NCI-H226 (cell line): ENCODE results near the gene MAGI2.

ENCODE experiments used
- DNase-seq: peaks from one replicate; pipeline ENCODE4 v3.0.0-alpha.2; 2015

The MAGI2 gene

DNA sequence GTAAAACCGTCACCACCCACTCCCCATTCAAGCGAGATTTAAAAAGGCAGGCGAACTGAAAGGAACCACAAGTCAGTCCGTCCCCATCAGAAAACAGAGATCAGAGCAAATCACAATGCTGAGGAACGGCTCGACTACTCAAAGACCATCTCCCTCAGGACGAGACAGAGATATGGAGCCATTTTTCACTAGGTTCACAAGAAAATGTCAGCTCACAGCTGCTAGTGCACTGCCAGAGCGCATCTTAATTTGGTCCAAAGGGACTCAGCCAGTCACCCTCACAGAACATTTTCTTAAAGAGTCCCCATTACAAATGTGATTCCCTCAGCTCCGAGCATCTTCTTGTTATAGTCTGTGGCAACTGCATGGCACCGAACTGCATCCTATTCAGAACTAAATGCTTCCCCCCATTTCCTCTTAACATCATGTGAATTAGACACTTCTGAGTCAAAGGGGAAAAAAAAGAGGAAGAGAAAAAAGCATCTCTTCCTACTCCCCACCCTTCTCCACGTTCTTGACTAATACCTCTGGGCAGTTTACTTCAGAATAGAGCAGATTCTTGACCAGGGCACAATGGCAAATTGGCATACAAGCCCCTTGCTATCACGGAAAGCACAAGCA lies 683.9 kb downstream of the MAGI2 start:
- DNase-seq, result no peak

DNA sequence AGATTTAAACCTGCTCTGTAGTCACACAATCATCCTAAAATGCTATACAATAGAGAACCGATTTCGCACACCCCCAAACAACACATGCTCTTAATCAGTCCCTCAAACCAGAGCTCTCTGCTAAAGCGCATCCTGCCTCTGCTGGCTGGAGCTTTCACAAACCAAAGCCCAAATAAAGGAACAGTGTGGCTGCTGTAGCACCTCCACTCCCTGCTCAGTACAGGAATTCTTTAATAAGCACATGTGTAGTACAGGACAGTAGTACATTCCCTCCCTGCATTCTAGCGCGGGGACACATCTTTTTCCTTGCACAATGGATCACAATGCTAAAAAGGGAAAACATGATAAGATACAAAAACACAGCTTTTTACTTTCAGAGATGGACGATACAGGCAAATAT lies 684.6 kb downstream of the MAGI2 start:
- DNase-seq, result no peak

DNA sequence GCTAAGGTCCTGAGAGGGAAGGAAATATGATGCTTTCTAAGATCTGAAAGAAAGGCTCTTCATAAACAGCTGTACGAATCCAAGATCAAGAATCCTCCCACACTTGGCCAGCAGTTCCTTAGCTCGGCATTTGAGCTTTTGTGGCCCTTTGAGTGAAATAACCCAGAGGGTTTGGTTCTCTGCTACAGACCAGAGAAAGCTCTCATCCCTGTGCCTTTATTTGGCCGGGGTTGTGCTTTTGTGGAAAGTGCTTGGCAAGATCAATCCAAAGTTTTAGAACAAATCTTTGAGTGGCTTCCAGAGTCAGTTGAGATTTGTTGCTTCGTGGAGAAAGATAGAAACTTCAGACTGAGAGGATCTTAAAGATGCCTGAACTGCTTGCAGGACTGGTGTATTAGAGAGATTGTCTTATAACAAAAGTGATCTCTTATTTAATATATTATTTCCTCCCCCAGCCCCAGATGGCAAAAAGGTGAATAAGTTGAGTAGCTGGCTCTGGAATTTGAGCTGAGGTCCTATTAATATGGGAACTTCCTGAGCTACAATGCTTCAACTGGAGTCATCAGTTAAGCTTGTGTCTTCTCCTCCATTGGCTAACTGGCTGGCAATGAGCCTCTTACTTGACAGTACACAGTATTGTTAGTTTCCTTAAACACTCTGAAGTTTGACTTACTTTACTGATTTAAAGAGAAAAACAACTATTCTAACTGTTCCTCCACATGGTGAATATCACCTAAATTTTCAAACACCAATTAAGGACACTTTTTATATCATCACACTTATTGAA lies 687.3 kb downstream of the MAGI2 start:
- DNase-seq, result no peak

DNA sequence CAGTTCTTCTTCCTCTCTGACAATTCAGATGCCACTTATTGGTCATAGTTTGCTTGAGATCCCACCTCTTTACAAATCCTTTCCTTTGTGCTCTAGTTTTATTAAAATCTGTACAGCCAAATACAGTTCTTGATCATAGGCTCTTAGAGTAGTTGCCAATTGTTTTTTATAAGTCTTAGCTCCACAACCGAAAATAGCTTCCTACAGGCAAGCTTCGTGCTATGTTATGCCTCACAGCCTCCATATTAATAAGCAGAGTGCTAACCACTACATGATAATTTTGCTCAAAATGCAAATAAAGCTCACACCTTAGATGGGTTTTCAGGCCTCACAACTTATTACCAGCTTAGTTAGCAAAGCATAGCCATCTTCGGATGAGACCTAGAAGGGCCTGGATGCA lies 688.9 kb downstream of the MAGI2 start:
- DNase-seq, result no peak

DNA sequence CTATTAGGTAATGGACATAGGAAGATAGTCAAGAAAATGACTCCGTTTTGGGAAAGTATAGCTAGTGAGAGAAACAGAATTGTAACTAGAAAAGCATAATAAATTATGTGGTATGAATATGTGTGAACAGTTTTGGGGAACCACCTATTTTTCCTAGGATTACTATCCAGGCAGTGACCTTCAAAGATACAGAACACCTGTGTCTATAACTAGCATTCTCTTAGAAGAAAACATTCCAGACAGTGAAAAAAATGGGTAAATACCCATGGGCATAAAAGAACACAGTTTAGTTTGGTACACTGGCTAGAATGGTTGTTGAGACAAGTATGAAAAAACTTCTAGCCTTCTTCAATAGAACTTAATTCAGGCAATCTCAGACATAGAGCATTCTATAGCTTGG lies 690.8 kb downstream of the MAGI2 start:
- DNase-seq, result no peak

DNA sequence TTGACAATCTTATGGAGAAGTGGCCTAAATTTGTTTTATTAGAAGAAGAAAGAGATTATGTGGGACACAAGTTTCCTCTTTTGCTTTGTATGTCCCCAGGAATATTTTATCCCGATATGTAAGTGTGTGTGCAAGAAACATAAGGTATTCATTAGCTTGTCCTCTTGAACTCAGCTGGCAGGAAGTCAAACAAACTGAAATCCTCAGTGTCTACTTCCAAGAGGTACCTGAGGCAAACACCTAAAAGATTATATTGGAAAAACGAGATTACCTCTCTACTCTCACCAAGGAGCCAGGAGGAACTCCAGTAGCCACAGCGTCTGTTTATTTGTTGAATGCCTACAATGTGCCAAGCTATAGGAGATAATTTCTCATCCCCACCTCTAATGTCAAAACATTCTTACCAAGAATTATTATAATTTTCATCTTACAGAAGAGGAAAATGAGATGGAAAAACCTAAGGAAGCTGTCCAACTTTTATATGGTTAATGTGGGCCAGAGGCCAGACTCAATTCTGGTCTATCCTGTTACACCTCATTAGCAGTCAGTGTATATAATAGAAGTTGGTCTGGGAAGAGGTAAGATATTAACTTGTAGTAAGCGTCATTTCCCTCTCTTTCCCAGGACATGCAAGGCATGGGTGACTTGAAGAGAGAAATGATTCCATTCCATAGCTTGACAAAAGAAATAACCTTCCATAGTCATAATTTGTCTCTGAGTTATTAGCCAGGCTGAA lies 692.7 kb downstream of the MAGI2 start:
- no peak for DNase-seq

DNA sequence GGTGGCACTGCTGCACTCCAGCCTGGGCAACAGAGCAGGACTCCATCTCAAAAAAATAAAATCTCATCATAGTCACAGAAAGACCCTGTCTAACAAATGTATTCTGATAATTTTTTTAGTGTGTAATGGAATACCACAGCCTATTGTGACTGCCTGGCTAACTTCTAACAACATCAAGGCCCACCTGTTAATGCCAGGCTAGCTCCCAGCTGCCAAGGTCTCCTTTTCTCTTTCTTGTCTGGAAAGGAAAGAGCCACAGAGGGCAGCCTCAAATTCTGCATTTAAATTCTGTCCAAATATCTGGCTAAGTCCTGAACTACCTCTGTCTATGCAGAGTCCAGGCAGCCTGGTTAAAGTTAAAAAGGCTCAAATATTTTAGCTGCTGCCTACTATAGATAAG lies 700.9 kb downstream of the MAGI2 start:
- no peak for DNase-seq

DNA sequence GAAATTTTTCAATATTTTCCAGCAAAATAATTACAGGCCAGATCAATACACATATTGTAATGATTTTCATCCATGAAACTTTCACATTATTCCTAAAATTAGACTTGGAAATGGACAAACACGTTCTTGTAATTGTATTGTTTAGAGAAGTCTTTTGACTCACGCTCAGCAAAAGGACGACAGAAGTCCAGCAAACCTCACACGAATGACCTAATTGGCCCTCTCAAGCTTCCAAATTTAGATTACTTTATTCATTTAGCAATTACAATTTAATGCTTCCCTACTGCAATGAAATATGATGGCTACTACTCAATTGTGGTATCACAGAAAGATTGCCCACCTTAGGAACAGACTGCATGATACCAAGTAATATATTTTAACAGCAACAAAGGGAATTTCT lies 702.2 kb downstream of the MAGI2 start:
- no peak for DNase-seq

DNA sequence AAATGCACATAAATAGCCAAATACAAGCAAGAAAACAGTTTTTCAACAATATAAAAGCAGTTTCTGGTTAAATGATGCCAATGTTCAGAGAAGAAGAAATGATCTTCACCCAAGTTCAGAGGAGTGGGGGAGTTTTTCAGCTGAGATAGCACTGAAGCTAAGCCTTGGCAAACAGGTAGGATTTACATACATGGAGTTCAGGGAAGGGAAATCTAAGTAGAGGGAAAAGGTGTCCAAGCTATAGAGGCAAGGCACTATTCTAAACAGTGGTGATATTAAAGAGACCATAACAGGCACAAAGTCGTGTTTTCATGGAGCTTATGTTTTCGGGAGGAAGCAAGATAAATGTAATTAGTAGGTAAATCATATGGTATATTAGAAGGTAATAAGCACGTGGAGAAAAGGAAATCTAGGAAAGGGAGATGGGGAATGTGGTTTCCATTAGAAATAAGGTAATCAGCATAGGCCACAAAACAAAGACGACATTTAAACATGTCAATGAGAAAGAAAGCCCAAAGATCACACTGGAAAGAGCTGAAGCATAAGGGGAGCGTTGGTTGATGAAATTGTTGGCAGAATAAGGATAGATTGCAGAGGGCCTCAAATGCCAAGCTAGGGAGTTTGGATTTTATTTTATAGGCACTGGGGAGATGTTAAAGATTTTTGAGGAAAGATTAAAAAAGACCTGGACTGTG lies 704.3 kb downstream of the MAGI2 start:
- no peak for DNase-seq

DNA sequence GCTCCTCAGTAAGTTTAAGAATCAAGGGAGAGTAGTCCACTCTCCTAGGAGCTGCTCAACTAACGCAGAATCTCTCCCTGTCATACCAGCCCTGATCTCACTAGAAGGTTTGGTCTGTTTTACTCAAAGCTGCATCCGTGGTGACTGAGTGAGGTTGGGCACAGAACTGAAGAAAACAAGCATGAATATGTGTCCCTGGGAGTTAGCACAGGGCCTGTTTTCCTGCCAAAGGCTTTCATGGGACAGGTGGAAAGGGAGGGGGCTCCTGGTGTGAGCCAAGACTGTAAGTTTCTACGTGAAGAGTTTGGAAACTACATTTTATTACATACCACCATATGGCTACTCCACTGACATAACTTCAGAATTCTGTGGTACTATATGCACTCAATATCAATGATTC lies 705.9 kb downstream of the MAGI2 start:
- DNase-seq, result no peak

DNA sequence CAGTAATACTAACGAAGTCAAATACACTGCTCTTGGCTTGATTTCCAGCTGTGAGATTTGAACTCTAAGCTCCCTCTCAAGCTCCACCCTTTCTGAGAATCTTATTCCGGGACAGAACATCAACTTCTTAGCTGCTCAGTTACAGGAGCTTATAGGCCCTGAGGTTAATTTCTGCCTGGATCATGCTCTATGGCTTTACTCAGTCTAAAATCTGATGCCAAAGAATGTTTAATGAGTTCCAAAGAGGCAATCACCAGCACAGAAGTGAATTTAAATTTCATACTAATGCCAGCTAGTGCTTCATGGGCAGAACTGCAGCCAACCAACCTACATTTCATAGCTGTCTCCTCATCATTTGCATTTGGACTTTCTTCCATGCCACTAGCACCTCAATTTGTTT lies 707.2 kb downstream of the MAGI2 start:
- no peak for DNase-seq

DNA sequence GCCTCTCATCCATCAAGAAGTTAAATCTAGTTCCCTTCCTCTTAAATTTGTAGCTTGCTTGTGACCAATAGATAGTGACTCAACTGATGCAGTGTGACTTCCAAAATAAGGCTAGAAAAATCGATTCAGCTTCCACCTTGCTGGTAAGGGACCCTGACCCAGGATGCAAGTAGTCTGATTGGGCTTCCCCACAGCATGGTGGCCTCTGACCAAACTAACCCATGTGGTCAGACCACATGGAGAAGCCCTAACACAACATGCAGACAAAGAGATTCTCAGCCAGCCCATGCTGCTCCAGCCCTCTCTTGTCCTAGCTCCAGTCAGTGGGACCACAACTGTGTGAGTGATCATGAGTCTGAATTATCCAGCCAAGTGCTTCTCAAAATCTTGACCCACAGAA lies 710.8 kb downstream of the MAGI2 start:
- no peak for DNase-seq

DNA sequence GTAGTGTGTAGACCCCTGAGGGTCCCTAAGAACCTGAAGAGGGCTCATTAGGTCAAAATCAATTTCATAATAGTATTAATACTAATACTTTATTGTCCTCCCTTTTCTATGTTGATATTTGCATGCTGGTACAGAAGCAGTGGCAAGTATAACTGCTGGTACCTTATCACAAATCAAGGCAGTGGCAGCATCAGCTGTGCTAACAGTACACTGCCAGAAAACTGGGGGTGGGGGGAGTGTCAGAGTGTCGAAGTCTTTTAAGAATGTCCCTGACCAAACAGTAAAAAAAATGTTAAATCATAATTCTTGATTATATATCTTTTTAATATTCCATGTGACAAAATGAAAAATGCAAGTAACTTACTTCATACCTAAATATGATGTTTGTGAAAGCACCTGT lies 716.9 kb downstream of the MAGI2 start:
- no peak for DNase-seq

DNA sequence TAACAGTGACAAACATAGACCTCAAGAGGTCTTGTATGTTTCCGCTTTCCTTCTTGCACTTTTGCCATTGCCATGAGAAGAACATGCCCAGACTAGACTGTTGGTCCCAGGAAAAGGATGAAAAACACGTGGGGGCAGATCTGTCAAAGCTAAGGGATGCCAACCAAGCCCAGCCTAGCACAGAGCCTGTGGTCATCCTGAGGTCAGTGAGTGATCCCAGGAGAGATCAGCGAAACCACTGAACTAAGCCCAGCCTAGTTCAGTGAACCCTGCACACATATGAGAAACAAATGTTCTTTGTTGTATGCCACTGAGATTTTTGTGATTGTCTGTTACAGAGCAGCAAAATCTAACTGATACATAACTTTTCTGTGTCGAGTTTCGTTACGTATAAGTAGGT lies 718.8 kb downstream of the MAGI2 start:
- DNase-seq, result no peak

DNA sequence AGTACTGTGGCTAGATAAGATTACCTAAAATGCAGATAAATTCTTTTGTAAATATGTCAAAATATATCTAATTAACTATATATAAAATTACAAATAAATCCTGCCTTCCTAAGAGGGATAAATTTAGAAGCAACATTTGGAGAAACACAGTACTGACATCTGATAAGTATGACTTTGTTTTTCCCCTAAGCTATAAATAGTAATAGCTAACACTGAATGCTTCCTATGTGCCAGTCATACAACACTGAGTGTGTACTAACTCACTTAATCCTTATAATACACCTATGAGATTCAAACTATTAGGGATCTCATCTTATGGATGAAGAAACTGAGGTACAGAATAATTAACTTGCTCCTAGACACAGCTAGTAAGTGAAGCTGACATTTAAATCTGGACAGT lies 733.4 kb downstream of the MAGI2 start:
- DNase-seq, result no peak

DNA sequence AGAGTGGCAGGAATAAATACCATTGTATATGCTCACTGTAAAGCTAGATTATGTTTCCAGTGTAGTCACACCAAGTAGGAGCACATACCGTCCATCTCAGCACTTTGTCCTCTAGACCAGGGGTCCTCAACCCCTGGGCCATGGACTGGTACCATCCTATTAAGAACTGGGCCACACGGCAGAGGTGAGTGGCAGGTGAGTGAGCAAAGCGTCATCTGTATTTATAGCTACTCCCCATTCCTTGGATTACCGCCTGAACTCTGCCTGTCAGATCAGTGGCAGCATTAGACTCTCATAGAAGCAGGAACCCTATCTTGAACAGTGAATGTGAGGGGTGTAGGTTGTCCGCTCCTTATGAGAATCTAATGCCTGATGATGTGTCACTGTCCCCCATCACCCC lies 735.3 kb downstream of the MAGI2 start:
- no peak for DNase-seq

DNA sequence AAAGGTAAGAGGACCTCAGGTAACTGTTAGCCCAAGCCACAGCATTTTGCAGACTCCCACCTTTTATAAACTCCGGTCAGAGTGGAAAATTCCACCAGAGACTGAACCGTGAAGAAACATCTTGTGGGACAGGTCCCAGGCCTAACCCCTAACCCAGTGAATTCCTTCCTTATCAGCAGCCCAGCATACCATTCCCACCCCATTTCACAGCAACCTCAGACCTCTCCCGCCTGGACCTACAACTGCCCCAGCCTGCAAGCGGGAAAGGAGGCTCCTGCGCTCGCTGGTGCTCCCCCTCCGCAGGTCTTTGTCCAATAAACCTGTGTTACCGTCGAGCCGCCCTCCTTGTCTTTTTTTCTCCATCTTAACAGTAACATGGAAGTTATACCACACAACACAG lies 736.6 kb downstream of the MAGI2 start:
- no peak for DNase-seq

DNA sequence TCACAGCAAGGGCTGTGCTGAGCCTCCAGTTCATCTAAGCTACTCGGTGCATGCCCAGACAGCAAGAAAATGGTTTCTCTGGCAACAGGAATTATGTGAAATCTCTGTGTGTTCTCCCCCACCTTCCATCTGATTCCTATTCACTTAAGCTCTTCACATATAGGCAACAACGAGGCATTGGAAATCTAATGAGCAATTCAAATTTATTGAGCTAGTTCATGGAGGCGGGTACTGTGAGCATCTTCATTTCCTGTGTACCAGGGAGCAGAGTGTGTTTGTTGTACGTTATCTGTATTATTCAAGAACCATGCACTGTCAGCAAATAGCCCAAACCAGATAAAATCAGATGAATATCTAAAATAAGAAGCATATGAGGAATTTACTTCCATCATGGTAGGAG lies 739.1 kb downstream of the MAGI2 start:
- no peak for DNase-seq

DNA sequence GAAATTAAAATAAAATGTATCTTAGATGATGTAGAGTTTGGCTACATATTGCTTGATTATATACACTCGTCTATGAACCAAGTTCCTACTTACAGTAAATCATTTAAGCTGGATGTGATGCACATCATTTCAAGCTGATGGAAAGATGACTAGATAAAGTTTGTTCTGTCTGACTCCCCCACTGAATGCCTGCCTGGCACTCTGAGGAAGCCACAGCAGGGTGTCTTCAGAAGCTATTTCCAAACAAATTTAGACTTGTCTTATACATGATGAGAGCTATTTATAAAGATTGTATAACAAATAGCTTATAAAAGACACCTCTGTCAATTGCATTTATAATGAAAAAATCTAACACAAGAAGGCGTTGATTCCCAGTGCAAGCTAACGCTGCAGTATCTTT lies 741.4 kb downstream of the MAGI2 start:
- DNase-seq, result no peak

DNA sequence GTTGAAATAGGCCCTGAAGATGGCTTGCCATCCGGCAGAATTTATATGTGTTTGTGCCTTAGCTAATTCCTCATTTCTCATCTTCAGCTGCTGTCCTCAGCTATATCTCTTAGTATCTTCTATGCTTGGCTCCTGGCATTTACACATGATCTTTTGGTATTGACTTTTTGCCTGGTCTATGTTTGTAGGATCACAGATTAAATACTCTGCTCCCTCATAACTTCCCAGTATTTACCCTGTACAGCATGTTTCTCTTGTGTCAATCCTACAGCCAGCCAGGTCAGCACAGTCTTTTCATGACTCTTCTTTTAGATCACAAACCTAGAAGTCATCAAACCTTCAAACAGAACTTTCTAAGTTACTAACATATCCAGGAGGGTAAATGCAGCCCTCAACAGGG lies 743.8 kb downstream of the MAGI2 start:
- DNase-seq, result no peak

DNA sequence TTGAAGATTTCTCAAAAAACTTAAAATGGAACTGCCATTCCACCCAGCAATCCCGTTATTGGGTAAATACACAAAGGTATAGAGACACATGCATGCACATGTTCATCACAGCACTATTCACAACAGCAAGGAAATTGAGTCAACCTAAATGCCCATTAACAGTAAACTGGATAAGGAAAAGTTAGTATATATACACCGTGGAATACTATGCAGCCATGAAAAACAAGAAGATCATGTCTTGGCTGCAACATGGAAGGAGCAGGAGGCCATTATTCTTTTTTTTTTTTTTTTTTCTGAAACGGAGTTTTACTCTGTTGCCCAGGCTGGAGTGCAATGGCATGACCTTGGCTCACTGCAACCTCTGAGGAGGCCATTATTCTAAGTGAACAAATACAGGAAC lies 749.0 kb downstream of the MAGI2 start:
- DNase-seq, result no peak

DNA sequence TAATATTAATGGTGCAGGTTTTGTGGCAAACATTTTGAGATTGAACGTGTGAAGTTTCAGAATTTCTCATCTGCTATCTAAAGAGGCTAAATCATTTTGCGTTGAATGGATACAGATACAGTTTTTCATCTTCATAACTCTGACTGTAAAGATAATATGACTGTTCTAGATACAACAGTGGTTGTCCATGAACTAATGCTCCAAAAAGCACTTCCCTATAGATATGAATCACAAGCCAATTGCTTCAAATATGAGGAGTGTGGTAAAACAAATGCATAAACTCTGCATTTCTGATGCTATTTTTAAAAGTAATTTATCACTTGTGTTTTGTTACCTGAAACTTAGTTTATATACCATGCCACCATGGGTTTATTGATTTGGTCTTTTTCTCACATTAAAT lies 750.1 kb downstream of the MAGI2 start:
- DNase-seq, result no peak

DNA sequence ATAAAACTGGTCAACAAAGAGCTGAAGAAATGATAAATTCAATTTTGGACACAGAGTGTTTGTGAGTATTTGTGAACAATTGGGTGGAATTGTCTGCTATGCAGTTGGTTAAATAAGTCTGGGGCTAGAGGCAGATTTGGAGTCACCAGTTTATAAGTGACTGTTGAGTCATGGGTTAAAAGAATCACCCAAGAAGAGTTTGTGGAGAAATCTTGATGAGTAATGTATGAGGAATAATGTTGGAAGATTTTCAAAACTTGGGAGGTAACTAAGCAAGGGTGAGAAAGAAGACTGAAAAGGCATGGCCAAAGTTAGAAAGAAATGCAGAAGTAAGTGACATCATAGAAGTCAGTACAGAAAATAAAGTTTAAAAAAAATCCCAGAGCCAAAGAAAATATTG lies 750.7 kb downstream of the MAGI2 start:
- DNase-seq, result peak; percentile 93

DNA sequence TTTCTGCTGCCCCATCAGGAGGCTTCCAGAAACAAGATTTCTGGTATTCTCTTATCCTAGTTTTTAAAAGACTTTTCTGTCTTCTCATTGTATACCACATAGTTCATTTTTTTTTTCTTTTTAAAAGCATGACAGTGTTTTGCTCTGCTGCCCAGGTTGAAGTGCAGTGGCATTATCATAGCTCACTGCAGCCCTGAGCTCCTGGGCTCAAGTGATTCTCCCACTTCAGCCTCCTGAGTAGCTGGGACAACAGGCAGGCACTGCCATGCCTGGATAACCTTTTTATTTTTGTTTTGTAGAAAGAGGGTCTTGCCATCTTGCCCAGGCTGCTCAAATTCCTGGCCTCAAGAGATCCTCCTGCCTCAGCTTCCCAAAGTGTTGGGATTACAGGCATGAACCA lies 757.6 kb downstream of the MAGI2 start:
- no peak for DNase-seq
